Stimulated activated naive CD4-positive, alpha-beta T cell (primary cell): Measurements from ENCODE around the gene SNRPA.

Source experiments
- DNase-seq, 6 experiments: peaks; one replicate each; lab custom pipeline; 2025; lab: John Stamatoyannopoulos, UW

The SNRPA gene

DNA sequence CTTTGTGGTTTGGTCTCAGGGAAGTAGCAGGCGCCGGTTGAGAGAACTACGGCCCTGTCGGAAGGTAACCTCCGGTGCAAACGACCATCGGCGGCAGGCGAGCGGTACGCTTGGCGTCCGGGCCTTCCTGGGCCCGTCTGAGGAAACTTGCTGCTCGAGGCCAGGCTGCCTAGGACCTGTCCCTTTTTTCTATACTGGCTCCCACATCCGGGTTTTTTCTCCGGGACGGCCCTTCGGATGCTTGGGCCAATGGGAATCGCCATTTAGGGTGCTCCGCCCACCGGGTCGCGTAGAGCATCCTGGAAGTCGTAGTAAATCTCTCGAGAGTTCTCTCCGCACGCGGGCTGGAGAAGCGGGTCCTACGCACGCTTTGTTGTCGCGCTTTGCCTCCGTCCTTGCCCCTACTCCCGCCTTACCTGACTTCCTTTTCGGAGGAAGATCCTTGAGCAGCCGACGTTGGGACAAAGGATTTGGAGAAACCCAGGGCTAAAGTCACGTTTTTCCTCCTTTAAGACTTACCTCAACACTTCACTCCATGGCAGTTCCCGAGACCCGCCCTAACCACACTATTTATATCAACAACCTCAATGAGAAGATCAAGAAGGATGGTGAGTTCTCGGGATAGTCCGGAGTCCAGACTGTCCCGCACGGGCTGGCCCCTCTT is at the start of gene SNRPA:
SNRPA (plus strand) TSS at position 330 of the 664 bp plus-strand sequence; CDS start at position 536, 206 bp downstream.
- peak; percentile 93 to 100 (median 100) for DNase-seq

GRCh38 chr19:40701758-40702157 is 49.2 kb upstream of the SNRPA start:
- no peak for DNase-seq

DNA sequence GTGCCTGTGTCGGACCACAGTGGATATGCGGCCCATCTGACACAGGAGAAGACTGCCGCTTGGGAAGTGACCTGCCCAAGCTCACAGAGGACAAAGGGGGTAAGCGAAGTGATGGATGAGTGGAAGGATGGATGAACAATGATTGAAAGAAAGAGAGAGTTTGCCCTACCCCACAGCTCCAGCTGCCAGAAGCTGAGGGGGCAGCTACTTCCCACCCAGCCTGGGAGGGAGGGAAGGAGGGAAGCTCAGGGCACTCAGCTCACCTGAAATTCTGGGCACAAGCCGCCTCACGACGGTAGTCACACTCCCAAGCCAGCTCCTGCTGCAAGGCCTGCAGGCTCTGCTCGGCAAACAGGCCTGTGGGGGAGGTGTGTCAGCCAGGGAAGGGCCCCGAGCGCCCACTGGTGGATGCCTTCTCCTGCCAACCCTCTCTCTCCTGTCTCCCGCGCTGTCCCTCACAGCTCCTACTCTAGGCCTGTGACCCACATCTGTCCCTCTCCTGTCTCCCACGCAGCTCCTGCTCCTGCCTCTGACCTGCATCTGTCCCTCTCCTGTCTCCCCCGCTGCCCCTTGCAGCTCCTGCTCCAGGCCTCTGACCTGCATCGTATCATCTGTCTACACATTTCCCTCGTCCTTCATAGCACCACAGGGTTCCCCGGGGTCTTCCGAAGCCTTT is 48.5 kb upstream of the SNRPA start:
- DNase-seq = no peak

GRCh38 chr19:40703029-40703755 is 47.8 kb upstream of the SNRPA start:
- DNase-seq = no peak

GRCh38 chr19:40704491-40705361 is 46.3 kb upstream of the SNRPA start:
- DNase-seq = no peak

- DNase-seq = no peak
Observed at GRCh38 chr19:40705362-40705651, 45.7 kb upstream of the SNRPA start.

- DNase-seq = no peak
Observed at GRCh38 chr19:40705950-40706619, 44.9 kb upstream of the SNRPA start.

GRCh38 chr19:40707615-40708014 is 43.4 kb upstream of the SNRPA start:
- no peak for DNase-seq

GRCh38 chr19:40709817-40710216 is 41.2 kb upstream of the SNRPA start:
- DNase-seq = no peak

- DNase-seq = no peak
Observed at GRCh38 chr19:40713939-40714338, 37.1 kb upstream of the SNRPA start.

DNA sequence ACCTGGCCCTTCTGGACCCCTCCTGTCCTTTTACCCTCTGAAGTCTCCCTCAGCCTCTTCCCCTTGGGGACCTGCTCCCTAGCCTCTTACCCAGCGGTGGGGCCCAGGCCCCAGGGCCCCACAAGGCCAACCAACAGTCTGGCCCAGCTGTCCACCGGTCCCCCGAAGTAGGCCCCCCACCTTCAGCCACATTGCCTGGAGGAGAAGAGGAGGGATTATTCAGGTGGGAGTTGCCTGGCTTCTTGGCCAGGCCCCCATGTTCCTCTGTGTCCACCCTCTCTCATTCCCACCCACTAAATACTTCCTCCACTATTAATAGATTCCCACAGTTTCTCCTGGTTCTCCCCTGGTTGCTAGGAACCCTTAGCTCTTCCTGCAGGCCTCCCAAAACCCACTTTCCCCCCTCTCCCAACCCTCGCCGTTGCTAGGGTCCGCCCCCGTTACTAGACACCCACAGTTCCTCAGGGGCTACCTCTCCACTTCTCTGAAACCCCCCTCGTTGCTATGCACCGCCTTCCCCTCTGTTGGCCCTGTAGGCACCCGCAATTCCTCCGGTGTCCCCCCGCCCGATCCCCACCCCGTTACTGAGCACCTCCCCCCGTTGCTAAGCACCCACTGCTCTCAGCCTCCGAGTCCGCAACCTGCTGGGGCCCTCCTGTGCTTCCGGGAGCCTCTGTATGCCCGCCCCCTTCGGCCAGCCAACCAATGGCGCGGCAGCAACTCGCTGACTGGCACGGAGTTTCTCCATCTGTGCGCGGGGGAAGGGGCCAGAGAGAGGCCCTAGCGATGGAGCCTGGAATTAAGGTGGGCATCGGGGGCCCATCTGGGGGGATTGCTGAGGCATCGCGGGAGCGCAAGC is 36.3 kb upstream of the SNRPA start:
- peak; percentile 86 to 93 (median 92) for DNase-seq

DNA sequence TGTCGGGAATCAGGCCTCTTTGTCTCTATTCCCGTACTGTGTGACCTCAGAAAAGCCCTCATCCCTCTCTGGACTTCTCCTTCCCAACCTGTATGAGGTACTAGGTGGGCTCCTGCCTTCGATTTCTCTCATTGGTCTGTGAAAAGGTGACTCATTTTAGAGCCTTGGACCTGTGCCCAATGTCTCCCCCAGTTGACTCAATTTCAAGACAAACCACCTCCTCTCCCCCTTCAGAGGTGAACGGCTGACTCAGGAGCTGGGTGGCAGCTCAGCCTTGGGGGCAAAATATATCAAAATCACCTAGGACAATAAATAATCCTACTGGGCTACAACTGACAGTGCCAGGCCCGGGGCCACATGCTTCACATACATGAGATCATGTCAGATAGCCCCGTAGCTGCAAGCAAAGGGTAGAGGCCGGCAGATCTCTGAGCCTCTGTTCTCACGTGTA is 34.9 kb upstream of the SNRPA start:
- DNase-seq = peak in 1 of 6 experiments; percentile 56

DNA sequence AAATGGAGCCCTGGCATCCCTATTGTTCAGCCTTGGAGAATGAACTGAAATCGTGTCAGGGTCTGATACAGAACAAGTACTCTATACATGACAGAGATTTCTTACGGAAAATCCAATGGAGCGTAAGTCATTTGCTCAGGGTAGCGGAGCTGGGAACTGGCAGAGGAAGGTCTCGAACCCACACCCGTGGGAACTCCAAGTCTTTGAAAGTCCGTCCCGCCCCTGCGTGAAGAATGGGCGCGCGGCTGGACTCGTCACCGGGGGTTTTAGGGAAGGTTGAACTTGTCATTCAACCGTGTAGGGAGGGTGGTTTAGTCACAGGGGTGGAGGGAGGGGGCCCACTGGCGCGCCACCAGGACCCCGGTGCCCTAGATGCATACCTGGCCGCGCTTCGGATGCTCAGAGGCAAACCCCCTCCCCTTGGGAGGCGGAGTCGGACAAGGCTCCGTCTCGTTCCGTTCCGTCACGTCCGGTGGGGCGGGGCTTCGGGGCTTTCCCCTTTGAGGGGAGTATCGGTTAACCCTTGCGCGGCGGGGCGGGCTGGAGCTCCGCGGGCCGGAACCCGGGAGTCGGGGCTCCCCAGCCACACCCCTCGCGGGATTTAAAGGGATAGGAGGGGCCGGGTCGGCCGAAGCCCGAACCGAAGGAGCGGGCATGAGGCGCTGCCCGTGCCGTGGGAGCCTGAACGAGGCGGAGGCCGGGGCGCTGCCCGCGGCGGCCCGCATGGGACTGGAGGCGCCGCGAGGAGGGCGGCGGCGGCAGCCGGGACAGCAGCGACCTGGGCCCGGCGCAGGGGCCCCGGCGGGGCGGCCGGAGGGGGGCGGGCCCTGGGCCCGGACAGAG is 34.3 kb upstream of the SNRPA start, which contains the start of the genes COQ8B and ITPKC:
COQ8B (minus strand) TSS at position 405 of the 843 bp plus-strand sequence. CDS start 2,254 bp downstream, outside the sequence.
ITPKC (plus strand) TSS at position 631 of the 843 bp plus-strand sequence; CDS start at position 655, 24 bp downstream.
- DNase-seq = peak; percentile 94 to 99 (median 98)

DNA sequence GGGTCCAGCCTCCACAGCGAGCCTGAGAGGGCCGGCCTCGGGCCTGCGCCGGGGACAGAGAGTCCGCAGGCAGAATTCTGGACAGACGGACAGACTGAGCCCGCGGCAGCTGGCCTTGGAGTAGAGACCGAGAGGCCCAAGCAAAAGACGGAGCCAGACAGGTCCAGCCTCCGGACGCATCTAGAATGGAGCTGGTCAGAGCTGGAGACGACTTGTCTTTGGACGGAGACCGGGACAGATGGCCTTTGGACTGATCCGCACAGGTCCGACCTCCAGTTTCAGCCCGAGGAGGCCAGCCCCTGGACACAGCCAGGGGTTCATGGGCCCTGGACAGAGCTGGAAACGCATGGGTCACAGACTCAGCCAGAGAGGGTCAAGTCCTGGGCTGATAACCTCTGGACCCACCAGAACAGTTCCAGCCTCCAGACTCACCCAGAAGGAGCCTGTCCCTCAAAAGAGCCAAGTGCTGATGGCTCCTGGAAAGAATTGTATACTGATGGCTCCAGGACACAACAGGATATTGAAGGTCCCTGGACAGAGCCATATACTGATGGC is 33.6 kb upstream of the SNRPA start:
- DNase-seq = peak in 1 of 6 experiments; percentile 32

GRCh38 chr19:40717880-40718773 is 32.9 kb upstream of the SNRPA start:
- no peak for DNase-seq

DNA sequence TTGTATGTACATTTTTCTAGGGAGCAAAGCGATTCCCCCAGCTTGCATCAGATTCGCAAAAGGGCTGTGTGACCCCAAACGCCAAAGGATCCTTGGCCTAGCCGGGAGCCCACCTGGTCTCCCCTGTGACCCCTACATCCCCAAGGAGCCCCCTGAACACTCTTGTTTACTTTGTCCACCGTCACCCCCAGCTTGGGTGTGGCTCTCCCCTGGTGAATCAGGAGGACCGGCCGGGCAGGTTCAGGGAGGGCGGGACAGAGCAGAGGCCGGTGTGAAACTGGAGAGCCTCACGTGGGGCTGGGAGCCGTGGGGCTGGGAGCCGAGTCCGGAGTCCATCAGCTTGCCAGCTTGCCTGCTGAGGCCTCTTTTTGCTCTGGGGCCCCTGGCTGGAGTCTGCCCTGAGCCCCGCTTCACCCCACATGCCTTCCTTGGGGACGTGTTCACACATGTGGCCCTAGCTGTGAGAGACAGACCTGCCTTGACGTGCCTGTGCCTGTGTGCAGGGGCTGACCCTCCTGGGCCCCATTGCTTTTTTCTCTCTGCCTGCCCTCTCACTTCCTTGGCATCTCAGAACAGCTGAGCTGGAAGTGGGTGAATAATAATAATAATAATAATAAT is 32.1 kb upstream of the SNRPA start:
- DNase-seq = no peak

DNA sequence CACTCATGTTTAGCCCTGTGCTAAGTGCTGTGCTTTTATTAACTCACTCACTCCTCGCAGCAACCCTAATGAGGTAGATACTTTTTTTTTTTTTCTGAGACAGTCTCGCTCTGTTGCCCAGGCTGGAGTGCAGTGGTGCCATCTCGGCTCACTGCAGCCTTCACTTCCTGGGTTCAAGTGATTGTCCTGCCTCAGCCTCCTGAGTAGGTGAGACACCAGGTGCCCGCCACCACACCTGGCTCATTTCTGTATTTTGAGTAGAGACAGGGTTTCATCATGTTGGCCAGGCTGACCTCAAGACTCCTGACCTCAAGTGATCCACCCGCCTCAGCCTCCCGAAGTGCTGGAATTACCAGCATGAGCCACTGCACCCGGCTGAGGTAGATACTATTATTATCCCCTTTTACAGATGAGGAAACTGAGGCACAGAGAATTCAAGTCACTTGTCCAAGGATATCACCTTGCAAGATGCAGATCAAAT is 31.5 kb upstream of the SNRPA start:
- no peak for DNase-seq
